ENCODE results near the gene TBC1D16.

TBC1D16 gene

DNA sequence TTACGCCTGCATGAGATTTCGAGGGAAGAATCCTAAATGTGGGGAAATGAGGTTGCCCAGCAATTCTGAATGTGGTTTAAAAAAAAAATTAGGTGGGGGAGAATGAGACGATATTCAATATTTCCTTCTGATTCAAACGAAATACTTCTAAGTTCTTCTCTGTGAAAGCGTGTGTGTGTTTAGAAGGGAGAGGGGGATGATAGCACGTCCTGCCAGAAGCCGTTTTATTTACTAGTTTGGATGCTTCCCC lies 47.8 kb downstream of the TBC1D16 start:
- DNase-seq (ENCODE audit: low spot score): no peak

DNA sequence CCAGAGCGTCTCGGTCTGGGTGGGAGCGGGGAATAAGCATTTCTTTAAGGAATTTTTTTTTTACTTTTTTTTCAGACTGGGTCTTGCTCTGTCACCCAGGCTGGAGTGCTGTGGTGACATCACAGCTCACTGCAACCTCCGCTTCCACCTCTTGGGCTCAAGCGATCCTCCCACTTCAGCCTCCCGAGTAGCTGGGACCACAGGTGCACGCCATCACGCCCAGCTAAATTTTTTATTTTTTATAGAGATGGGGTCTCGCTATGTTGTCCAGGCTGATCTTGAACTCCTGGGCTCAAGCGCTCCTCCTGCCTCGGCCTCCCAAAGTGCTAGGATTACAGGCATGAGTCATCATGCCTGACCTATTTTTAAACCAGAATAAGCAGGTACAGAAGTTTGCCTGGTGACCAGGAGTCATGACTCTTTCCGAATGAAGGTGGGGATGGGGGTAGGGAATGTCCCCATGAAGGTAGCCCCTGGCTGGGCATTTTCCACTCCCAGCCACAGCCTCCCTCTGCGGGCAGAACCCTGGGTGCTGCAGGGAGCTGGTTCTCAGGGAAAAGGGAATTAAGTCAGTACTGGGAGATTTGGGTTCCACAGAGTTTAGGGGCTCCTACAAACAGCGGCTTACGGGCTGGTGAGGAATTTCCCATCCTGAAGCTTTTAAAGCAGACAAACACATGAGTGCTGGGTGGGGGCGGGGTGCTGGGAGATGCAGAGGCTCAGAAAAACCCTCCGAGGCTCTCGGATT lies 48.3 kb downstream of the TBC1D16 start:
- no peak for DNase-seq (ENCODE audit: low spot score)

- DNase-seq (ENCODE audit: low spot score): no peak
These were observed 49.1 kb downstream of the TBC1D16 start for GRCh38 chr17:79986411-79987186.

- DNase-seq (ENCODE audit: low spot score): no peak
These were observed 49.7 kb downstream of the TBC1D16 start for GRCh38 chr17:79985943-79986391.

GRCh38 chr17:79985361-79985942 lies 50.2 kb downstream of the TBC1D16 start:
- no peak for DNase-seq (ENCODE audit: low spot score)

- DNase-seq (ENCODE audit: low spot score): no peak
These were observed 50.8 kb downstream of the TBC1D16 start for GRCh38 chr17:79984877-79985276.

DNA sequence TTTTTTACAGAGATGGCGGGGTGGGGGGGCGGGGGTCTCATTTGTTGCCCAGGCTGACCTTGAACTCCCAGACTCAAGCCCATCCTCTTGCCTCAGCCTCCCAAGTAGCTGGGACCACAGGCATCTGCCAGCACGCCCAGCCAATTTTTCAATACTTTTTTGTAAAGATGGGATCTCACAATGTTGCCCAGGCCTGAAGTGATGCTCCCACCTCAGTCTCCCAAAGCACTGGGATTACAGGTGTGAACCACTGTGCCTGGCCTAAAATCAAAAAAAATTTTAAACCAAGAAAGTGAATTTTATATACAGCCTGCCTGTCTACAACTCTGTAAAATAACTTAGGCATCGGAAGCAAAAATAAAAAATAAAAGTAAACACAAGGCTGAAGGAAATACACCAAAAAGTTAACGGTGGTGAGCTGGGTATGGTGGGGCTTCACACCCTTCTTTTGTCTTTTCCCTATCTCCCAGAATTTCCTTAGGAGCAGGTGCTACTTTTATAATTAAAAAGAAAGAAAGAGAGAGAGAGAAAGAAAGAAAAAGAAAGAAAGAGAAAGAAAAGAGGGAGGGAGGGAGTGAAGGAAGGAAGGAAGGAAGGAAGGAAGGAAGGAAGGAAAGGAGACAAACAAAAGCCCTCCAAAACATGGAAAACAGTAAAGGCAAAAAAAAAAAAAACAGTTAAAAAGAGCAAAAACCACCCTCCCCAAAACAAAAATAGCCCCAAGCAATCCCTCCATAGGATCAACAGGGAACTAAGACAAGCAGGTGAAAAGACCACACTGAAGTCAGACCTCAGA lies 51.4 kb downstream of the TBC1D16 start:
- no peak for DNase-seq (ENCODE audit: low spot score)

DNA sequence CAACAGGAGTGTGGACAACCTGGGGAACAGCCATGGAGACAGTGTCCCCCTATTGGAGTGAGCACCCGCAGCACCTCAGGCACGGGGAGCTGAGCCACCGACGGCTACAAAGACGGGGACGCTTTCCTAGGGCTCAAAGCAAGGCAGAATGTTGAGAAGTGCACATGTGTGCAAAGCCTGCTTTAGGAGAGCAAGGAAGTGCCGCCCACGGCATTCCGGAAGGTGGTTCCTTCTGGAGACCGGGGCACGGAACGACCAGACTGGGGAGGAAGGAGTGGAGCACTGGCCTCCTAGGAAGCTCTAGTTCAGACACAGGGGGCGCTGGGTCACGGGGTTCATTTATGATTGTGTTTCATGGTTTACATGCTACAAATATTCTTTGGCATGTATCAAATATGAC lies 52.2 kb downstream of the TBC1D16 start:
- no peak for DNase-seq (ENCODE audit: low spot score)

DNA sequence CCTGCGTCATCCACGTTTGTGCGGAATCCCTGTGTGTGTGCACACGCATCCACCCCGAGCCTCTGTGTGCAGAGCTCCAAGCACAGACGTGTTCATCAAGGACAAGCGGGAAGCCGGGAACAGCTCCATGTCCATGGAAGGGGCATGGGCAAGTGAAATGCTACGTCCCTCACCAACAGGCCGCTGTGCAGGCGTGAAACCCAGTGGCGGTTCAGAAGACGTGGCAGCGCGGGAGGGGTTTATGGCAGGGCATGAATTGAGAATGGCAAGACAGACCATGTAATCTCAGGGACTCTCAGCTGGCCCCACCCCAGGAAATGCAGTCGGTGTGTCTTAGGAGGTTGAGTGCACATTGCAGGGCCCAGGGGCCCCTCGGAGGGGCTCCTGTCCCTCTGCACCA lies 52.7 kb downstream of the TBC1D16 start:
- no peak for DNase-seq (ENCODE audit: low spot score)

GRCh38 chr17:79981661-79982101 lies 54.0 kb downstream of the TBC1D16 start:
- no peak for DNase-seq (ENCODE audit: low spot score)

GRCh38 chr17:79981090-79981489 lies 54.6 kb downstream of the TBC1D16 start:
- DNase-seq (ENCODE audit: low spot score): no peak

DNA sequence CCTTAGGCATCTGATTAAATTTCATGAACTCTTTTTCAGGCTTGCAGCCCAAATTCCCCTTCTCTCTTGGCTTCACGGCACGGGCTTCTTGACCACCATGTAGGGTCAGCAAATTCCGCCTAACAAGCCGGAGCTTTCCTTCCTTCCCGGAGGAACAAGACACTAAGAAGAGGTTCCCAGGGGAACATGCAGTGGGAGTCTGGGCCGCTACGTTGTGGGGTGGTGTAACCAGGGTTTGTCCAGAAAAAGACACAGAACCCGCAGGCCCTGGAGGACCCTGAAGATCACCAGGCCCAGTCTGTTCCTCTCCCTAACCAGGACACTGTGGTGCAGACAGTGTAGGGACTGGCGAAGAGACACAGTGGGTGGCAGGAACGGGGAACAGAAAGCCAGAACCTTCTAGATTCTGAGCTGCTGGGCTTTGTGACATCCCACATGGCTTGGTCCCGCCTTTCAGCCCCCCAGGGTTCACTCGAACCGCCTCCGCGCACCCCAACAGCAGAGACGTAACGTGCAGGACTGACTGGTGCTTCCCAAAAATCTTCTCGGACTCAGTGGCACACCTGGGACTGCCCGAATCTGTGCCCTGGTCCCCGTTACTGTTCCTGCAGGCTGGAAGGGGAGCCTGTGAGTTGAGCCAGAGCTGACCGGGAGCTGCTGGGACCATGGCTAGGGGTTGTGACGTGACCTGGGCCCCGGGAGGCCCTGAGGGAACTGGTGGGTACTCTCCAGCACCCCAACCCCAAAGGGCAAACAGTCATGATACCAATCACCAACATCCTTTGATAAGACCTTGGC lies 55.2 kb downstream of the TBC1D16 start:
- DNase-seq (ENCODE audit: low spot score): no peak

- DNase-seq (ENCODE audit: low spot score): no peak
These were observed 55.9 kb downstream of the TBC1D16 start for GRCh38 chr17:79979816-79980215.

- DNase-seq (ENCODE audit: low spot score): no peak
These were observed 56.4 kb downstream of the TBC1D16 start for GRCh38 chr17:79979221-79979741.

DNA sequence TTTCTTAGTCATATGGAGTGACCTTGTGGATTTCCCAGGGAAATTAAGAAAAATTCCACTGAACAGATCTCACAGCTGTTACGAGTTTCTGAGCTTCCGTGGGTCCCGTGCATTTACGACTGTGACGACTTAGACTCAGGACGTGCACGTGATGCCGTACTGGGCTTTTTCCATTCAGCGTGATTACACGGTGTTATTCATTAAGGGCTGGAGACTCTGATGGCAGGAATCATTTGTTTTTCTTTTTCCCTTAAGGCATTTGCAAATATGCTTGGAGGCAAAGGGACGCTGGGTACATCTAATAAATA lies 57.2 kb downstream of the TBC1D16 start:
- no peak for DNase-seq (ENCODE audit: low spot score)

- DNase-seq (ENCODE audit: low spot score): no peak
These were observed 57.7 kb downstream of the TBC1D16 start for GRCh38 chr17:79977708-79978547.

- no peak for DNase-seq (ENCODE audit: low spot score)
These were observed 58.5 kb downstream of the TBC1D16 start for GRCh38 chr17:79977161-79977631.

GRCh38 chr17:79976451-79976850 lies 59.2 kb downstream of the TBC1D16 start:
- DNase-seq (ENCODE audit: low spot score): no peak

DNA sequence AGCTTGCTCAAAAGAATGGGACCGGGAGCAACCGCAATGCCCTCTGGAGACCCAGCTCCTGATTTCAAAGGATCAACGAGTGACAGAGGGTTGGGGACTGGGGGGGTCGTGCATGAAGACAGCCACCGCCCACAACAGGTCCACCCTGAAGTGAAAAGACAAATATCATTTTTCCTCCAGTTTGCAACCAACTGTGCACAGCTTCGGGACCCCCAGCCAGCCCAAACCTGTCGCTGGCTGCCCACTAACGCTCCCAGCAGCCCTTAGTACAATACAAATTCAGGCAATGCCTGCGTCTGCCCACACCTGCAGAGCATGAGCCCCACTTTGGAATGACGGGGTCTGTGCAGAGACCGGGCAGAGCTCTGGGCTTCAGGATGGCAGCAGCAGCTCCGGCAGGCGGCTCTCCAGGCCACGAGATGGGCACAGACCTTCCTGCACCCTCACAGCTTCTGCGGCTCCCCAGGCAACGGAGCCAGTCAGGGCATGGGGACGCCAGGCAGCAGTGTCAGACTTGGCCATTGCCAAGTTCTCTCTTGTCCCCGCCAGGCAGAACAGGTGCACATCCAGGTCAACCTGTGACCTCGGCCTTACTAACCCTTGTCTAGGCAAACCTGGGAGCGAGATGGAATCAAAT lies 60.1 kb downstream of the TBC1D16 start:
- DNase-seq (ENCODE audit: low spot score): peak; percentile 1

All from GM03348 (cell line).